Pulmonary artery endothelial cell (primary cell): ENCODE measurements around the gene OR6X1. TPM values are rescaled to one million over a fixed set of nuclear protein-coding genes. Genes with fewer than 3 reads are reported as not detected.

ENCODE experiments used
- total RNA-seq: library from RNA; depleted of rRNA; stranded (reverse); fragments of >200 nt; gene quantifications from 2 replicates; pipeline ENCODE4 v1.2.3, GENCODE V29; 2014

The OR6X1 gene
- total RNA-seq, 1 donor from 2014 or later, result not detected

Other genes starting within 250 kb of the OR6X1 start
- 0.13 and 0.39 TPM in 2 replicates for gene SCN3B, start 99.9 kb downstream of the OR6X1 start, total RNA-seq
- gene ZNF202, start 12.9 kb downstream of the OR6X1 start, total RNA-seq, result 8.5 and 11.3 TPM in 2 replicates
- not detected in 2 replicates for gene OR6M1, start 51.8 kb upstream of the OR6X1 start, total RNA-seq
- gene TMEM225, start 131.2 kb upstream of the OR6X1 start, total RNA-seq, result not detected in 2 replicates
- gene OR8D4, start 147.6 kb upstream of the OR6X1 start, total RNA-seq, result 0.04 TPM in 1 of 2 replicates, not detected in the other
- gene OR4D5, start 185.1 kb upstream of the OR6X1 start, total RNA-seq, result not detected in 2 replicates
- gene OR6T1, start 189.3 kb upstream of the OR6X1 start, total RNA-seq, result not detected in 2 replicates
- gene OR10S1, start 223.3 kb upstream of the OR6X1 start, total RNA-seq, result not detected in 2 replicates
- gene OR10G6, start 240.6 kb upstream of the OR6X1 start, total RNA-seq, result not detected in 2 replicates